NCI-H146 (cell line): Measurements from ENCODE around the gene GDF10.

ENCODE experiments used
- DNase-seq: peaks from one replicate; lab custom pipeline; 2025; lab: John Stamatoyannopoulos, UW

GDF10 gene

GRCh38 chr10:47316131-47316530 lies 16.1 kb downstream of the GDF10 start:
- DNase-seq: no peak

- DNase-seq: no peak
Observed at GRCh38 chr10:47317251-47317650, 17.3 kb downstream of the GDF10 start.

- DNase-seq: no peak
Observed at GRCh38 chr10:47318706-47319105, 18.7 kb downstream of the GDF10 start.

- DNase-seq: no peak
Observed at GRCh38 chr10:47319784-47320183, 19.8 kb downstream of the GDF10 start.

GRCh38 chr10:47320812-47321211 lies 20.8 kb downstream of the GDF10 start:
- DNase-seq: no peak

GRCh38 chr10:47321521-47322195 lies 21.7 kb downstream of the GDF10 start:
- DNase-seq: no peak

- no peak for DNase-seq
Observed at GRCh38 chr10:47322300-47323061, 22.5 kb downstream of the GDF10 start, which contains the start of gene GDF2. Gene GDF2, plus strand, starts transcription at chr10:47322454. Its CDS starts 215 bp downstream, at chr10:47322669.

GRCh38 chr10:47323087-47323486 lies 23.1 kb downstream of the GDF10 start:
- DNase-seq: no peak

- DNase-seq: no peak
Observed at GRCh38 chr10:47323636-47324296, 23.8 kb downstream of the GDF10 start.

- DNase-seq: no peak
Observed at GRCh38 chr10:47325303-47326291, 25.6 kb downstream of the GDF10 start.

- DNase-seq: no peak
Observed at GRCh38 chr10:47326306-47326926, 26.4 kb downstream of the GDF10 start.

- no peak for DNase-seq
Observed at GRCh38 chr10:47326927-47327330, 26.9 kb downstream of the GDF10 start.

- no peak for DNase-seq
Observed at GRCh38 chr10:47329855-47330254, 29.9 kb downstream of the GDF10 start.

- DNase-seq: no peak
Observed at GRCh38 chr10:47330366-47330765, 30.4 kb downstream of the GDF10 start.

GRCh38 chr10:47330804-47331203 lies 30.8 kb downstream of the GDF10 start:
- DNase-seq: no peak

GRCh38 chr10:47331491-47331890 lies 31.5 kb downstream of the GDF10 start:
- no peak for DNase-seq

- DNase-seq: no peak
Observed at GRCh38 chr10:47331954-47332353, 32.0 kb downstream of the GDF10 start.

- no peak for DNase-seq
Observed at GRCh38 chr10:47332371-47332770, 32.4 kb downstream of the GDF10 start.

GRCh38 chr10:47332946-47333345 lies 32.9 kb downstream of the GDF10 start:
- DNase-seq: no peak

GRCh38 chr10:47333532-47333931 lies 33.5 kb downstream of the GDF10 start:
- no peak for DNase-seq
